ENCODE data around the gene LEKR1.
A peak's percentile ranks its signal among the peaks of the same experiment; 100 is the strongest.

Gene LEKR1

DNA sequence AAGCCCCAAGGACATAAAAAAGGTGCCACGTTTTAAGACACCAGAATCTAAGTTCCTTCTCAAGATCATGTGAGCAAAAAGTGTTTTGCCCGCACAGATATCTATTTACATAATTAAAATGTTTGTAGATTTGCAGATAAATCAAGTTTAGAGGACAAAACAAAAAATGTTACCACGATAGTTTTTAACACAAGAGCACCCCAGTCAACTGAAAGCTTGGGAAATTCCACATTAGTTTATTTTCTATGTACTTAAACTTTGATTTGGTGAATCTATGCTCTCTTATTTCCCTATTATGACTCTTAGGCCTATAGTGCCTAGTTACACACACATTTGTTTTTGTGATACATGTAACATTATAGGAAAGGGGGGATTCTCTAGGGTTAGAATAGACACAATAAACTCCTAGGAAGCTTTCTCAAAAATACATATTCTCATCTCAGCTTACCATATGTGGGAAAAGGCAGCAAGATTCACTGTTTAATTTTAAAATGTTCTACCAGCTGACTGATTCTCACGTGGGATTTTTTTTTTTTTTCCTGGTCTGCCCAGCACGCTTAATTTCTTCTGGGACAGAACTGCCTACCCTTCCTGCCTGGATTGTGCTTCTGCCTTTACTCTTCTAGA, 8.4 kb upstream of the LEKR1 start:
- DNase-seq (ENCODE audit: low spot score): no peak
- Histone ChIP-seq H3K27ac (ENCODE audit: poor library complexity, severe bottlenecking) (peak overlapping the region; percentile 99), H3K4me3 (ENCODE audit: severe bottlenecking) (peak overlapping the region; percentile 15)

DNA sequence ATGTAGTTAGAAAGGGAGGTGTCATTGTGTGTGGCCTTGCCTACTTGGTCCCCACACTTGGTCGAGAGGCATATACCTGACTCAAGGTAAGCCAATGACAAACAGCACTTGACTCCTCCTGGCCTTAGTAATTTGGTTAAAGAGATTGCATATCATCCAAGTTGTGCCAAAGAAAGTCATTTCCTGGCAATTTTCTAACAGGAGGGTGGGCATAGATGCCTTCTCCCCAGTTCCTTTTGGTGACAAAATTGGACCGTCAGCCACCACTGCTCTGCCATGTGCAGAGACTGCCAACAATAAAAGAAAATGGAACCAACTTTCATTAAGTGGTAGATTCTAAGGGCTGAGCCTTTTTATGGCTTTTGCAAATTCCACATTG, 7.9 kb upstream of the LEKR1 start:
- DNase-seq (ENCODE audit: low spot score) (no peak), ATAC-seq (ENCODE audit: low read depth) (no peak)
- H3K4me1 ChIP-seq (ENCODE audit: insufficient read depth, poor library complexity, severe bottlenecking): peaks cover 54% of the 10 kb centered on the region
- TF ChIP-seq, protein P1, sequence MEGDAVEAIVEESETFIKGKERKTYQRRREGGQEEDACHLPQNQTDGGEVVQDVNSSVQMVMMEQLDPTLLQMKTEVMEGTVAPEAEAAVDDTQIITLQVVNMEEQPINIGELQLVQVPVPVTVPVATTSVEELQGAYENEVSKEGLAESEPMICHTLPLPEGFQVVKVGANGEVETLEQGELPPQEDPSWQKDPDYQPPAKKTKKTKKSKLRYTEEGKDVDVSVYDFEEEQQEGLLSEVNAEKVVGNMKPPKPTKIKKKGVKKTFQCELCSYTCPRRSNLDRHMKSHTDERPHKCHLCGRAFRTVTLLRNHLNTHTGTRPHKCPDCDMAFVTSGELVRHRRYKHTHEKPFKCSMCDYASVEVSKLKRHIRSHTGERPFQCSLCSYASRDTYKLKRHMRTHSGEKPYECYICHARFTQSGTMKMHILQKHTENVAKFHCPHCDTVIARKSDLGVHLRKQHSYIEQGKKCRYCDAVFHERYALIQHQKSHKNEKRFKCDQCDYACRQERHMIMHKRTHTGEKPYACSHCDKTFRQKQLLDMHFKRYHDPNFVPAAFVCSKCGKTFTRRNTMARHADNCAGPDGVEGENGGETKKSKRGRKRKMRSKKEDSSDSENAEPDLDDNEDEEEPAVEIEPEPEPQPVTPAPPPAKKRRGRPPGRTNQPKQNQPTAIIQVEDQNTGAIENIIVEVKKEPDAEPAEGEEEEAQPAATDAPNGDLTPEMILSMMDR (IDR thresholded peaks at IDR 0.05; ENCODE audit: poor library complexity, severe bottlenecking): no peak
- peak overlapping the region; percentile 99 for H3K27ac ChIP-seq (ENCODE audit: poor library complexity, severe bottlenecking)
- no peaks in the 10 kb centered on the region for H3K36me3 ChIP-seq (ENCODE audit: low read depth)
- H3K9me3 ChIP-seq (ENCODE audit: severe bottlenecking): no peaks in the 10 kb centered on the region
- no peaks in the 10 kb centered on the region for H3K27me3 ChIP-seq (ENCODE audit: insufficient read depth, poor library complexity, severe bottlenecking)
- H3K4me3 ChIP-seq (ENCODE audit: severe bottlenecking): no peak overlapping the region

More for the DNA sequence above, 8.4 kb upstream of the LEKR1 start:
- Histone ChIP-seq H3K9me3 (ENCODE audit: severe bottlenecking) (no peaks in the 10 kb centered on the region), H3K27me3 (ENCODE audit: insufficient read depth, poor library complexity, severe bottlenecking) (no peaks in the 10 kb centered on the region), H3K4me1 (ENCODE audit: insufficient read depth, poor library complexity, severe bottlenecking) (peaks cover 59% of the 10 kb centered on the region), H3K36me3 (ENCODE audit: low read depth) (no peaks in the 10 kb centered on the region)
- TF ChIP-seq, protein P1 (IDR thresholded peaks at IDR 0.05; ENCODE audit: poor library complexity, severe bottlenecking): no peak
- ATAC-seq (ENCODE audit: low read depth): no peak

DNA sequence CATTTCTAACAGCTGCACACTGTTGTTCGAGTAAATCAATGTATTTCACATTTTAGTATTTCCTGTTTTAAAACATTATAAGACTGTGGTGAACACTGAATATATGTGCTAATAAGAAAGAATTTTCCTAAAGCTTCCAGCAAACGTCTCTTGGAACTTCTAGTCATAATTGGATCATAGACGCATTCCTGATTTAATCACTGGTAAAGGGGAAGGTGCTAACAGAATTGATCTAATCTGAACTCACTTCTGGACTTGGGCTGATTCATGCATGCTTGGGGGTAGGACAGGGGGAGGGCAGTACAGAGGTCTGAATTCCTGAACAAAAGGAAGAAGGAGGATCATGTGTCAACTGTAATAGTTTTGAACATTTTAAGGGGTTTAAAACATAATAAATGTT, 7.3 kb upstream of the LEKR1 start:
- no peak for DNase-seq (ENCODE audit: low spot score)

DNA sequence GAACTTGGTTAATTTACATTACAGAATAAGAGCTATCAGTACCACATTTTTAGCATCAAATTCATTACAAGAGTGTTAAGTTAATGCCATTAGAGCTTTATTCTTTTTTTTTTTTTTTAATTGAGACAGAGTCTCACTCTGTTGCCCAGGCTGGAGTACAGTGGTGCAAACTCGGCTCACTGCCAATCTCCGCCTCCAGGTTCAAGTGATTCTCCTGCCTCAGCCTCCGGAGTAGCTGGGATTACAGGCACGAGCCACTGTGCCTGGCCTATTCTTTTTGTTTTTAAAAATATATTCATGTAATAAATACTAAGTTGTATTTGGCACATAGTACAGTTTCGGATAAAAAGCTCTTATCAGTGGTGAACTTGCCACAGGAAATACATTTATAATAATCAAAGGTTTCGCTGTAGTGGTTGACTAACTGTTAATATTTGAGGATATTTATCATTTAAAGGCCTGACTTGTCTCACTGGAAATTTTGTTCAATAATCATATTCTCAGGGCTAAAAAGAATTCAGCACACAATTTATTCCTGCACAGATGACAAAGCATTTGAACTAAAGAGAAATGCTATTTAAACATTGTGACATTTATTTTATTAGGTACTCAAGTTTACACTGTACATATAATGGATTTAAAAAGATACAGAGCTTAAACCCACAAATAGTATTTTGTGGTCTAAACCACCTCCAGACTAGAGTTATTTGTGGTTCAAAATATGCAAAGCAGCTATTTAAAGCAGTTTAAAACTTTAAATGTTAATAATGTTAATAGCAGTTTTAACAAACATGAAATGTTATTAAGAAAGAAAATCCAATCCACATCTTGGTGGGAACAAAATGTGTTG, 6.1 kb upstream of the LEKR1 start:
- H3K27me3 ChIP-seq (ENCODE audit: insufficient read depth, poor library complexity, severe bottlenecking): no peaks in the 10 kb centered on the region
- DNase-seq (ENCODE audit: low spot score) (no peak), ATAC-seq (ENCODE audit: low read depth) (no peak)
- TF ChIP-seq, protein P1 (IDR thresholded peaks at IDR 0.05; ENCODE audit: poor library complexity, severe bottlenecking): no peak
- peaks cover 45% of the 10 kb centered on the region for H3K4me1 ChIP-seq (ENCODE audit: insufficient read depth, poor library complexity, severe bottlenecking)
- H3K9me3 ChIP-seq (ENCODE audit: severe bottlenecking): no peaks in the 10 kb centered on the region
- no peaks in the 10 kb centered on the region for H3K36me3 ChIP-seq (ENCODE audit: low read depth)
- H3K4me3 ChIP-seq (ENCODE audit: severe bottlenecking): no peak overlapping the region
- peak overlapping the region; percentile 99 for H3K27ac ChIP-seq (ENCODE audit: poor library complexity, severe bottlenecking)

More for the DNA sequence above, 7.3 kb upstream of the LEKR1 start:
- TF ChIP-seq, protein P1 (IDR thresholded peaks at IDR 0.05; ENCODE audit: poor library complexity, severe bottlenecking): no peak
- peak overlapping the region; percentile 99 for H3K27ac ChIP-seq (ENCODE audit: poor library complexity, severe bottlenecking)
- no peaks in the 10 kb centered on the region for H3K36me3 ChIP-seq (ENCODE audit: low read depth)
- no peaks in the 10 kb centered on the region for H3K9me3 ChIP-seq (ENCODE audit: severe bottlenecking)
- no peaks in the 10 kb centered on the region for H3K27me3 ChIP-seq (ENCODE audit: insufficient read depth, poor library complexity, severe bottlenecking)
- H3K4me3 ChIP-seq (ENCODE audit: severe bottlenecking): no peak overlapping the region
- ATAC-seq (ENCODE audit: low read depth): peak; percentile 81
- peaks cover 49% of the 10 kb centered on the region for H3K4me1 ChIP-seq (ENCODE audit: insufficient read depth, poor library complexity, severe bottlenecking)

Measured in RWPE2 (cell line).